HG03354 (cell line): ENCODE measurements around the gene AKR1E2.
"Not testable (repeated sequence)": the region's sequence is repeated elsewhere in the genome, so short reads cannot be mapped to it uniquely, and the experiment has no call there.

Source experiments
- ATAC-seq: cut with Tn5 transposase; IDR thresholded peaks from one replicate; pipeline ENCODE4 v1.9.1; 2021; ENCODE audit warnings: mild to moderate bottlenecking; ENCODE audit not compliant: unreplicated experiment, poor library complexity, severe bottlenecking

AKR1E2 gene

DNA sequence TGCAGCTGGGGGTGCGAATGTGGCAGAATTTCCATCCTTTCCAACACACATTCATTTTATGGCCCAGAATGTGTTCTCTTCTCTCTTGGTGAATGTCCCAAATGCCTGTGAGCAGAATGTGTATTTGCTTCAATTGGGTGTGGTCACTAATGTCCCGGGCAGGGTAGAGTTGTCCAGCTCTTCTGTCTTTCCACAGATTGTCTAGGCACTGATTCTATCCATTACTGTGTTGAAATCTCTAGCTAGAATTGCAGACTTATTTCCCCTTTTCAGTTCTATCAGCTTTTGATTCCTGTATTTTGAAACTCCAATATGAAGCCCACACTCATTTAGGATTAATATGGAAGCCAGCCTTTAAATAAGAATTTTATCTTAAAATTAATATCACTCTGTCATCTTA is 14.0 kb upstream of the AKR1E2 start:
- ATAC-seq = no peak

DNA sequence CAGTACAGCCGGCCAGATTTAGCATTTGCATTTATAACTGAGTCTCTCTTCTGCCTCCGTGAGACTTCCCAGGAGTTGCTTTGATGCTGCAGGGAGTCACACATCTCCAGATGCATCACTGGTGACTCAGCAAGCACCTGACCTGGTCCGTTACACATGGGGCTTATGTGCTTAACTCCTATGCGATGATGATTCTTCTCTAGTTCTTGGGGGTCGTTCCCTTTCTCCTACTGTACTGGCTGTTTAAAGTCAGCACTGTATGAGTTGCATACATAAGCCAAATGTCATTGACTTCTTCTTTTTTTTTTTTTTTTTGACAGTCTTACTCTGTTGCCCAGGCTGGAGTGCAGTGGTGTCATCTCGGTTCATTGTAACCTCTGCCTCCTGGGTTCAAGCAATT is 13.0 kb upstream of the AKR1E2 start:
- no peak for ATAC-seq

DNA sequence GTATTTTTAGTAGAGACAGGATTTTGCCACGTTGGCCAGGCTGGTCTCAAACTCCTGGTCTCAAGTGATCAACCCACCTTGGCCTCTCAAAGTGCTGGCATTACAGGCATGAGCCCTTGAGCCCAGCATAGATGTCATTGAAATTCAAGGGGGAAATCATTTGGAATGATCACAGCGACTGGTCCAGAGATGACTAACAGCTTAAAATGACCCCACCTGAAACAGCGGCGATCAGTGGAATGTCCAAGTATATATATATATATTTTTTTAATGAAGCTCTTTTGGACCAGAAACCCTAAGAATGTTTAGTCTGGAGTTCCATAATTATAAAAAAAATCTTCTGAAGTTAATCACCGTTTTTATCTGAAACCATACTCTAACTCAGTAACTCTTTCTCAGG is 12.5 kb upstream of the AKR1E2 start:
- ATAC-seq = no peak

DNA sequence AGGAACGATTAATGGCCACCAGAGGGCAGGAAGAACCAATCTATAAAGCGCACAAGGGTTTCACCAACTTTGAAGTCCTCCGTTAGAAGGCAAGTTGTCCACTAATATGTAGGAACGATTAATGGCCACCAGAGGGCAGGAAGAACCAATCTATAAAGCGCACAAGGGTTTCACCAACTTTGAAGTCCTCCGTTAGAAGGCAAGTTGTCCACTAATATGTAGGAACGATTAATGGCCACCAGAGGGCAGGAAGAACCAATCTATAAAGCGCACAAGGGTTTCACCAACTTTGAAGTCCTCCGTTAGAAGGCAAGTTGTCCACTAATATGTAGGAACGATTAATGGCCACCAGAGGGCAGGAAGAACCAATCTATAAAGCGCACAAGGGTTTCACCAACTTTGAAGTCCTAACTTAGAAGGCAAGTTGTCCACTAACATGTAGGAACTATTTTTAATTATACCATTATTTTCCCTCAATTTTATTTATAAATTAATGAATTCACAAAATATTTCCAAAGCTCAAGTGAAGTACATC is 10.3 kb upstream of the AKR1E2 start:
- ATAC-seq = not testable (repeated sequence)

DNA sequence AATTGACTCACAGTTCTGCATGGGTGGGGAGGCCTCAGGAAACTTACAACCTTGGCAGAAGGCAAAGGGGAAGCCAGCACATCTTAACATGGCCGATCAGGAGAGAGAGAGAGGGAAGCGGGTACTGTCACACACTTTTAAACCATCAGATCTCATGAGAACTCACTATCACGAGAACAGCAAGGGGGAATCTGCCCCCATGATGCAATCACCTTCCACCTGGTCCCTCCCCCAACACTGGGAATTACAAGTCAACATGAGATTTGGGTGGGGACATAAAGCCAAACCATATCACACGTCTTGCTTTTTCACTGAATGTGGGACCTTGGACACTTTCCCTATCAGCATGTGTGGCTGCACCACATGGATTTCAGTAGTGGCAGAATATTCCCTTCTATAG is 9.0 kb upstream of the AKR1E2 start:
- no peak for ATAC-seq

DNA sequence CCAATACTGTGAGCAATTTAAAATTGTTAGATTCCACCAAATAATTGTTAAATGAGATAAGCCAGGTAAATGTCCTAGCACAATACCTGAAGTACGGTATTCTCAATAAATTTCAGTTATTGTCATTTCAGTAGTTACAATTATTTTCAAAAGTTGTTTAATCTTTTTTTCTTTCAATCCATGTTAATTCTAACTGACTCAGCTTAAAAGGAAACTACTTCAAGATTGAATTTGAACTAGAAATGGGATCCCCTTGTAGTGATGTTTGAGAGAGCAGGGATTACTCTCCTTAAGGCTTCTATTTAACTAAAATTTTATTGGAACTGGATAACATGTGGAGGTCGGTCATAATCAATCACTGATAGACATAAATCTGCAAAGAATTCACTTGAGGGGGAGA is 6.9 kb upstream of the AKR1E2 start:
- ATAC-seq = no peak

DNA sequence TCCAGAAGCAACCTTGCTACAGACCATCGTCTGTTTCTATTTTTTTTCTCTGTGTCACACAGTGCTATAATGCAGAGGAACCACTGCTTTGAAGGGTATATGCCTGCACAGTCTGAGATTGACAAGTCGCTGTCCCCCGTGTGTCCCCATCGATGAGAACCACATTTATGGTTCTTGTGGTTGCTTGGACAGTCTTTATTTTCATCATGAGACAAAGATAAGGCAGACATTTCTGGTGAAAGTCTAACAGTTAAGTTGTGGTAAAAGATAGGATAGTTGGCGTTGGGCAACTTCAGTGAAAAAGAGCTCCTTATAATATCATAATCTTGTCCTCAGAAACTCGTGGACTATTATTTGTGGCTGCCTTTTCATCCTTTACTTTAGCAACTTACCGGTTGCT is 6.3 kb upstream of the AKR1E2 start:
- ATAC-seq = no peak

DNA sequence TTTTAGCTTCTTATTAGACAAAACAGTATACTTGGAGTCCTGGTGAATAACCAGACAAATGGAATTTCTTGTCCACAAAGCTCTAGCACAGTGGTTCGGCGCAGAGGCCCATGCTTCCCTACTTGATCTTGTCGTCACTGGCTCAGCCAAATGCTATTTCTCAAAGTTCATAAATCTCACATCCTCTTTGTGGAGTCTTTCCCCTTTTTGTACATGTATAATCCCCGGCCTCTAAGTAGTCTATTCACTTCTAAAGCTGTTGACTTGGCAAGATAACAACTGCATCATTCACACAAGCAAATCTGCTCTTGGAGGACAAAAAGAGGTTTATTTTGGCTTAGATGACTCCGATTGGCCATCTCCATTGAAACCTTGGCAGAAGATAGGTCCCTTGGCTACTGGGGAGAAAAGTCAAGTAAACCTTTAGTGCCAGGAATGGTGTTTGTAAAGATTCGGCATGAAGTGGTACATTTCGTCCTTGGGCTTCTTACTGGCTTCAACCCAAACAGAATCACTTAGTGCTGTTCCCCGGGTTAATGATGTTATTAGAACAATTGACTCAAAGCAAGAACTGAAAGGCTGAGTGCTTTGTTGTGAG is 5.1 kb upstream of the AKR1E2 start:
- no peak for ATAC-seq

DNA sequence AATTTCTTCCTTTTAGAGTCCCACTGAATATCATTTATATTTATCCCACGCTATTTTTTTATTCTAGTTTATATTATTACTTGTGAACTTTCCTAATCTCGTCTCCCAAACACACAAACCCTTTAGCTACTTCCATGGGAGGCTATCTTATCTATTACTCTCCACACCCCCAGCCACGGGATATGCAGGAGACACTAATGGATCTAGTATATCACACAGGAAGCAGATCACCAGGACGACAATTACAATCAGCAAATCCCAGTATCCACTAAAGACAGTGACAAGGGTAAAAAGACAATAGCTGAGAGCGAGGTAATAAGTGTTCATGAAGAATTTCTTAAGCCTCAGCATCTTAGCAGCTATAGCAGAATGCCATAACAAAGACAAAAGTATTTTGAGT is 3.8 kb upstream of the AKR1E2 start:
- no peak for ATAC-seq

DNA sequence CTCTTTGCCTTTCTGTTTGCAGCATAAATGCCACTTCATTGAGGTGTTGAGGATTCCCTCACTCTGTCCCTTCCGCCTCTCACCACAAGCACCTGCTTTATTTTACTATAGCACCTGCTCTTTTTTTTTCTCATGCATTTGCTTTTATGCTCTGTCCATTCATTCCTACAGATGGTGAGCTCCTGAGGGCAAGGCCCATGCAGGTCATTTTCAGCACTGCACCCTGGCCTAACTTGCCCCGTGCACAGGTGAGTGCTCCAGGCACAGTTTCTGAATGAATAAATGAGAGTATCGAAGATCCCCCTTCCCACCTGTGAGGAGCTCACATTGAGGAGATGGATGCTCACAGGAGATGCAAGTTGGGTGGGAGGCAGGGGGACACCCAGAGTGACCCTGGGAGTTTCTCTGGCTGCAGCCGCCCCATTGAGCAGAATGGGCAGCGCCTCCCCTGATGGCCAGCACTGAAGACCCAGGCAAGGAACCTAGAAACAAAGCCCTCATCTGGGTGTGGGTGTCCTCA is 1.2 kb upstream of the AKR1E2 start:
- no peak for ATAC-seq

DNA sequence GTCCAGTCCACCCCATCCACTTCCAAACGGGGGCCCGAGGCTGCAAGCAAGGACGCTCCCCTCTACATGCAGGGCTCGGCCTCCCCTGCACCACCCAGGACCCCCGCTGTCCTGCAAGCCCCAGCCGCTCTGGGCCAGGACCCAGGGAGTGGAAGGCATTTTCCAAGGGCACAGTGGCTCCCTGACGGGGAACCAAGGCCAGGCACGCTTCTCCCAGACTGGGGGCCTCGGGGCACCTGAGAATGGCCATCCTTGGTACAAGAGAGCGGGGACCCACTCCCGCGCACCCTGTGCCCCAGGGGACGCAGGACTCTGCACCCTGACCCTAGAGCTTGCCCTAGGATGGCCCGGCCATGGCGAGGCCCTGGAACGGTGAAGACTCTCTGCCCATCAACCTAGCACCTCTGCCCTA is 545 bp upstream of the AKR1E2 start:
- no peak for ATAC-seq

DNA sequence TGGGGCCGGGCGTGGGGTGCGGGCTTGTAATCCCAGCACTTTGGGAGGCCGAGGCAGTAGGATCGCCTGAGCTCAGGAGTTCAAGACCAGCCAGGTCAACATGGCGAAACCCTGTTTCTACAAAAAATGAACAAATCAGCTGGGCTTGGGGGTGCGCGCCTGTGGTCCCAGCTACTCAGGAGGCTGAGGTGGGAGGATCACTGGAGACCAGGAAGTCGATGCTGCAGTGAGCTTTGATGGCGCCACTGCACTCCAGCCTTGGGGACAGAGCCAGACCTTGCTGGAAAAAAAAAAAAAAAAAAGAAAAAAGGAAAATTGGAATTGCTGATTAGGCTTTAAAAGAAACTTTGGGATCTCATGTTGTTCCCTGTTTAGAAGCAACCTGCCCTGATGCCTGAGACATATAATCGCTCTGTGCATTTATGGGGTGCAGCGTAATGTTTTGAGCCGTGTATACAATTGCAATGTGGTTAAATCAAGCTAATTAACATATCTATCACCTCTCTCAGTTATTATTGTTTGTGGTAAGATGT is 851 bp downstream of the AKR1E2 start:
- ATAC-seq = no peak

DNA sequence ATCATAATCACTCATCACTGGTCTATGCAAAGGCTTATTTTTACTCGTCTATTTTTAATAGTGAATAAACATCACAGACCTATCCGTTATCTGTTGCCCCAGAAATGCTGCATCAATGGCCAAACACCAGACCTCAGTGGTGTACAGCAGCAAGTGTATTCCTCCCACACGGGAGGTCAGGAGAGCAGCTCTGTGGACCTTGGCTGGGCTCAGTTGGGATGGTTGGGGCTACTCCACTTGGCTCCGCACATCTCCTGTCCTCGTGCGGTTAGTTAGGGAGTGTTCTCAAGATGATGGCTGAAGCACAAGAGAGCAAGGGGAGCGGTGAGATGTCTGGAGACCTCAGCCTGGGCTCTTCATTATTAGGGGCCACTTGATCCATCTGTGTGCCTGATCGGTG is 2.0 kb downstream of the AKR1E2 start:
- ATAC-seq = no peak

DNA sequence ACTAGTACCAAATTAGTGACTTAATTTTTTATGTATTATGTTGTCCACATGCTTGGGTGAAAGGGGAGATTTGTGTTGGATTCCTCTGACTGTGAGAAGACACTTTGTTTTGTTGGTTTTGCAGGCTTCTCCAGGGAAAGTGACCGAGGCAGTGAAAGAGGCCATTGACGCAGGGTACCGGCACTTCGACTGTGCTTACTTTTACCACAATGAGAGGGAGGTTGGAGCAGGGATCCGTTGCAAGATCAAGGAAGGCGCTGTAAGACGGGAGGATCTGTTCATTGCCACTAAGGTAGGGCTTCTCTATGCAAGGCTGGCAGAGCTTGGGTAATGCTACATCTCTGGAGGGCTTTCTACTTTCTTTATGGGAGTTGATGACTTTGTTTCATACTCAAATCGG is 4.5 kb downstream of the AKR1E2 start:
- ATAC-seq = no peak

DNA sequence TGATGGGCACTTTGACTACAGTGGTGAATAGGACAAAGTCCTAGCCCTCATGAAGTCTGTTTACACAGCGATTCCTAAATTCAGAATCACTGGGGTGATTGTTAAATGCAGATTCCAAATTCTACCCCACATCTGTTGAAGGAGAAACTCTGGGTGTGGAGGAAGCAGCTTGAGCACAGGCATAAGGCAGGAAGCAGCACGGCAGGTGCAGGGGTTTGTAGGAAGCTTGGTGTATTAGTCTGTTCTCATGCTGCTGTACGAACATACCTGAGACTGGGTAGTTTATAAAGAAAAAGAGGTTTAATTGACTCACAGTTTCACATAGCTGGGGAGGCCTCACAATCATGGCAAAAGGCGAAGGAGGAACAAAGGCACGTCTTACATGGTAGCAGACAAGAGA is 5.1 kb downstream of the AKR1E2 start:
- no peak for ATAC-seq

DNA sequence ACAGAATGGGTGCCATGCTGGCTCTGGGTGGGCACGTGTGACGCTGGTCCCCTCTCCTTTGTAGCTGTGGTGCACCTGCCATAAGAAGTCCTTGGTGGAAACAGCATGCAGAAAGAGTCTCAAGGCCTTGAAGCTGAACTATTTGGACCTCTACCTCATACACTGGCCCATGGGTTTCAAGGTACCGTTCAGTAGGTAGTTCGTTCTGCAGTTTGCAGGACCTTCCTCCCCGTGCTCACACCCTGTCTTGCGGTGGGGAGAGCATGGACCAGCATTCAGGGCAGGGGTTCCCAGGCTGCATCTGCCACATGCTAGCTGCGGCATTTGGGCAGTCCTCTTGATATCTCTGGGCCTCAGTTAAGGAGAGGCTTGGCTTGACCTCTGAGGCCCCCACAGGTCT is 7.3 kb downstream of the AKR1E2 start:
- ATAC-seq = no peak

DNA sequence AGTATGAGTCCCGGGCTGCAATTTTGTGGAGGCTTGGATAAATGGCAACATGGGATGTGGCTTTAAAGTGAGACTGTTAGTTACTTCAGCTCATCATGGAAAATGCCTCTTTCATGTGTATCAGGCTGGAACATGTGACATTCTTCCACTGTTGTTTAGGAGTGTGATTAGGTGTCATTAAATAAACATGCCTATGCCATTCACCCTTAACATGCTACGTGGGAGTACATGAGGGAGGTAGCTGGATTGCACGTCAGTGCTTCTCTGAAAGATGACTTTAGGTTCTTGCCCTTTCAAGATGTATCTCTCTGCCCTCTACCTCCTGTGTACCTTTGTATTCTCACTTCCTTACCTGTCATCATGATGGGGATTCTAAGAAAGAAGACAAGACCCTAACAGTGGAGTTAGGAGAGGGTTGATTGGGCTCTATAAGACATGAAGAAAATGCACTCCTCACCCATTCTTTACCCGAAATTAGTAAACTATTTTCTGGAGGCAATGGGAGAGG is 8.9 kb downstream of the AKR1E2 start:
- ATAC-seq = no peak

DNA sequence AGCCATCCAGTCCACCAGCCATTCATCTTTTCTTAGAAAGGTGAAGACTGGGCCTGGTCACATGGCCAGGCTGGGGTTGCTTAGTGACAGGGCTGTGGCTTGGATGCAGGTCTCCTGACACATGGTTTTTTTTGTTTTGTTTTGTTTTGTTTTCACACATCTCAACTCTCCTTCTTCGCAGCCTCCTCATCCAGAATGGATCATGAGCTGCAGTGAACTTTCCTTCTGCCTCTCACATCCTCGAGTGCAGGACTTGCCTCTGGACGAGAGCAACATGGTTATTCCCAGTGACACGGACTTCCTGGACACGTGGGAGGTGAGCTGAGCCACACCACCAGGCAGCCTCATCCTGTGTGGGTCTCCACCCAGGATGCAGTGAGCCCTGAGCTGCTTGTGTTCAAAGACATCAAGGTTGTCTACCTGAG is 9.5 kb downstream of the AKR1E2 start:
- ATAC-seq = no peak

DNA sequence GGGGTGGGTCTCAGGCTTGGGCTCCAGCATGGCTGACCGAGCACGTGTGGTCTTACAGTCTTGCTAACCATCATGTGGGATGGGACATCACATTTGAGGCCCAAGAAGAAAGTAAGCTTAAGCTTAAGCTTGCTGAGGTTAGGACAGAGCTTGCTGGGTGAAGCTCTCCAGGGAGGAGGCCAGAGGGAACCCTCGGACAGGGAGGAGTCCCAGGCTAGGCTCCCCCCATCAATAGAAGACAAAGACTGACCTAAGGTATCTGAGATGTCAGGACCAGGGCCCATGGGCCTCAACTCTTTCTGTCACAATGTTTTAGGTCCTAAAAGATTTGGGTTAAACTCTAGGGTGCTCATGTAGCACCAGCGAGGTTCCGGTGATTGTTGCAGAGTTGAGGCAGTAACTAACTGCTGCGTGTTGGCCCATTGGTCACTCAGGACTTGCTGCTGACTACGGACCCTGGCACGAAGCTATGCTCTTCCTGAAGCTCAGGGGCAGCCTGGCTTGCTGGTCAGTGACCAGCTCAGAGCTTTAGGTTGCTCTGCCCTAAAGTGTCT is 10.5 kb downstream of the AKR1E2 start:
- no peak for ATAC-seq

DNA sequence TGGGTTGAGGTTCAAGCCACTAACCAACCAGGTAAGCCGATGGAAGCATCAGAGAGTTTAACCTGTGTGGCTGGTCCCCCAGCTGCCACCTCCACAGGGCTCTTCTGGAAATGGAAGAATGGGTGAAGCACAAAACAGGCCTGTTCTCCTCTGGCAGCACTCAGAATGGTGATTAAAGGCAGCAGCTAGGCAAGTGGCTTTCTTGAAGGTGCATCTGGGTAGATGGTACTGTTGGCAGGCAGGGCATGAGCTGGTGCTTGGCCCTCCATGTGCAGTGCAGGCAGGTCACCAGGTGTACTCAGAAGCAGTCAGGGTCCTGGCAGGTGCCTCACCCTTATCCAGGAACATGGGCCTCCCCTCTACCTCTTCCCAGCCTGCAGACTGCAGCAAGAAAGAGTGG is 11.5 kb downstream of the AKR1E2 start:
- ATAC-seq = no peak

DNA sequence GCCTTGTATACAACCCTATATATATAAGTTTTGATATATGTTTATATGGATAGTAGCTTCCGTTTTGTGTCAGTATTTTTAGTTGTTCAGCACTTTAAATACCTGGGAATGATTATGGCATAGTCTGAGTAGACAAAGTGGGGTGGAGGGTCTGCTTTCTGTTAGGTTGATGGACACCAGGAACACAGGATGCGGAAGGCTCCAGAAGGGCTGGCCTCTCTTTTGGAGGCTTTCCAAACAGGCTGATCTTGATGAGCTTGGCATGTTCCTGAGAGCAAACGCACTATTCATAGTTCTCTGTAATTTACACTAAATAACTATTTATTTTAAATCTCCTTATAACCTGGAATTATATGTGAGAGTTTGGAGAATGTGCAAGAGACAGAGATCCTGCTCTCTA is 12.7 kb downstream of the AKR1E2 start:
- ATAC-seq = no peak
